ENCODE data around the gene CD79A. TPM values are rescaled to one million over a fixed set of nuclear protein-coding genes. Genes with fewer than 3 reads are reported as not detected.

CD79A gene
- total RNA-seq, 1 experiment from 2014 or later = 0.59 TPM

GRCh38 chr19:41915776-41916414, 38.8 kb downstream of the CD79A start:
- Histone ChIP-seq H3K4me2 (no peak overlapping the region), H3K4me3 (no peak overlapping the region), H2AFZ (no peak overlapping the region), H3K27ac (no peak overlapping the region), H3K36me3 (ENCODE audit: low read depth) (no peaks in the 10 kb centered on the region), H4K20me1 (ENCODE audit: insufficient read depth) (no peaks in the 10 kb centered on the region), H3K4me1 (replicated peaks; ENCODE audit: insufficient read depth) (no peaks in the 10 kb centered on the region), H3K79me2 (ENCODE audit: low read depth) (no peaks in the 10 kb centered on the region), H3K27me3 (ENCODE audit: insufficient read depth, low read depth) (peaks cover 44% of the 10 kb centered on the region), H3K9me2 (ENCODE audit: insufficient read depth) (no peaks in the 10 kb centered on the region), H3F3A (ENCODE audit: insufficient read depth, low read depth) (peaks cover 24% of the 10 kb centered on the region; the same call in 1 of the 2 replicates), H3K9me3 (ENCODE audit: insufficient read depth, low read depth) (no peaks in the 10 kb centered on the region)
- DNase-seq = no peak
- BruUV-seq (replicated peaks) = no TSS peak
- intact Hi-C loops (cut with micrococcal nuclease; ENCODE audit: unreplicated experiment) = no loop called here
- TF ChIP-seq CTCF (conservative IDR thresholded peaks at IDR 0.05) = no peak
- no peak for TF ChIP-seq EZH2 (IDR thresholded peaks at IDR 0.05; ENCODE audit: low read depth)
- ChIA-PET CTCF (no interaction called here), POLR2A (ENCODE audit: unreplicated experiment) (no interaction called here)

- TF ChIP-seq CTCF (conservative IDR thresholded peaks at IDR 0.05) = no peak
- TF ChIP-seq EZH2 (IDR thresholded peaks at IDR 0.05; ENCODE audit: low read depth) = no peak
- BruUV-seq (replicated peaks) = no TSS peak
These were observed 40.6 kb downstream of the CD79A start for GRCh38 chr19:41917676-41918075.

GRCh38 chr19:41918095-41918494, 41.0 kb downstream of the CD79A start:
- CTCF ChIA-PET = no interaction called here
- H3K4me3 ChIP-seq = no peak overlapping the region
- no peaks in the 10 kb centered on the region for H3K79me2 ChIP-seq (ENCODE audit: low read depth)
- no peak overlapping the region for H3K27ac ChIP-seq
- no peaks in the 10 kb centered on the region for H3K36me3 ChIP-seq (ENCODE audit: low read depth)
- POLR2A ChIA-PET (ENCODE audit: unreplicated experiment) = no interaction called here
- intact Hi-C loops (cut with micrococcal nuclease; ENCODE audit: unreplicated experiment) = no loop called here
- no peaks in the 10 kb centered on the region for H3K9me3 ChIP-seq (ENCODE audit: insufficient read depth, low read depth)
- H4K20me1 ChIP-seq (ENCODE audit: insufficient read depth) = no peaks in the 10 kb centered on the region
- H3K27me3 ChIP-seq (ENCODE audit: insufficient read depth, low read depth) = peaks cover 48% of the 10 kb centered on the region
- no peak overlapping the region for H3K4me2 ChIP-seq
- no peak overlapping the region for H2AFZ ChIP-seq
- H3K9me2 ChIP-seq (ENCODE audit: insufficient read depth) = no peaks in the 10 kb centered on the region
- peaks cover 20% of the 10 kb centered on the region; the same call in 1 of the 2 replicates for H3F3A ChIP-seq (ENCODE audit: insufficient read depth, low read depth)
- no TSS peak for BruUV-seq (replicated peaks)
- no peak for DNase-seq
- no peak for TF ChIP-seq EZH2 (IDR thresholded peaks at IDR 0.05; ENCODE audit: low read depth)
- no peak for TF ChIP-seq CTCF (conservative IDR thresholded peaks at IDR 0.05)
- no peaks in the 10 kb centered on the region for H3K4me1 ChIP-seq (replicated peaks; ENCODE audit: insufficient read depth)

More at GRCh38 chr19:41917676-41918075, 40.6 kb downstream of the CD79A start:
- Histone ChIP-seq H2AFZ (no peak overlapping the region), H3K4me2 (no peak overlapping the region), H3K9me2 (ENCODE audit: insufficient read depth) (no peaks in the 10 kb centered on the region), H3K79me2 (ENCODE audit: low read depth) (no peaks in the 10 kb centered on the region), H3K36me3 (ENCODE audit: low read depth) (no peaks in the 10 kb centered on the region), H3K9me3 (ENCODE audit: insufficient read depth, low read depth) (no peaks in the 10 kb centered on the region), H3K4me3 (no peak overlapping the region), H4K20me1 (ENCODE audit: insufficient read depth) (no peaks in the 10 kb centered on the region), H3K4me1 (replicated peaks; ENCODE audit: insufficient read depth) (no peaks in the 10 kb centered on the region), H3K27ac (no peak overlapping the region), H3F3A (ENCODE audit: insufficient read depth, low read depth) (peaks cover 20% of the 10 kb centered on the region; the same call in 1 of the 2 replicates), H3K27me3 (ENCODE audit: insufficient read depth, low read depth) (peaks cover 45% of the 10 kb centered on the region)
- DNase-seq = no peak
- intact Hi-C loops (cut with micrococcal nuclease; ENCODE audit: unreplicated experiment) = no loop called here
- CTCF ChIA-PET = no interaction called here
- POLR2A ChIA-PET (ENCODE audit: unreplicated experiment) = no interaction called here

Measured in PC-9 (cell line).